Ishikawa (cell line): ENCODE measurements around the gene LETM1.

ENCODE experiments used
- CEBPB ChIP-seq: IDR thresholded peaks from 2 replicates; pipeline ENCODE4 v1.6.1; 2012
- CREB1 ChIP-seq: IDR thresholded peaks from 2 replicates; pipeline ENCODE4 v1.6.1; 2012; ENCODE audit warnings: low read depth
- EGR1 ChIP-seq: IDR thresholded peaks from 2 replicates; pipeline ENCODE4 v1.6.1; 2012
- EP300 ChIP-seq: IDR thresholded peaks from 2 replicates; pipeline ENCODE4 v1.6.1; 2012; ENCODE audit warnings: borderline replicate concordance
- FOXM1 ChIP-seq: IDR thresholded peaks from 2 replicates; pipeline ENCODE4 v1.6.1; 2012; ENCODE audit warnings: low read depth, borderline replicate concordance
- NFIC ChIP-seq: IDR thresholded peaks from 2 replicates; pipeline ENCODE4 v1.6.1; 2012
- RAD21 ChIP-seq: IDR thresholded peaks from 2 replicates; pipeline ENCODE4 v1.6.1; 2012; ENCODE audit warnings: low read depth
- TAF1 ChIP-seq: IDR thresholded peaks from 2 replicates; pipeline ENCODE4 v1.6.1; 2012; ENCODE audit warnings: low read depth, mild to moderate bottlenecking
- TCF12 ChIP-seq: IDR thresholded peaks from 2 replicates; pipeline ENCODE4 v1.6.1; 2012; ENCODE audit warnings: low read depth
- TEAD4 ChIP-seq: IDR thresholded peaks from 2 replicates; pipeline ENCODE4 v1.6.1; 2012
- YY1 ChIP-seq: IDR thresholded peaks from 2 replicates; pipeline ENCODE4 v1.6.1; 2012; ENCODE audit warnings: low read depth
- ZBTB7A ChIP-seq: IDR thresholded peaks from 2 replicates; pipeline ENCODE4 v1.6.1; 2012; ENCODE audit warnings: low read depth
- TF ChIP-seq, protein P1 (sequence below): IDR thresholded peaks from 2 replicates; pipeline ENCODE4 v1.6.1; 2012
- TF ChIP-seq, protein P2 (sequence below): IDR thresholded peaks from 2 replicates; pipeline ENCODE4 v1.6.1; 2012; ENCODE audit warnings: low read depth, mild to moderate bottlenecking
- TF ChIP-seq, protein P3 (sequence below): IDR thresholded peaks from 2 replicates; pipeline ENCODE4 v1.6.1; 2012

The LETM1 gene

GRCh38 chr4:1851160-1851559, 4.8 kb downstream of the LETM1 start:
- TF ChIP-seq TCF12 = no peak
- TF ChIP-seq CEBPB = no peak
- TF ChIP-seq TEAD4 = no peak
- no peak for TF ChIP-seq NFIC
- no peak for TF ChIP-seq FOXM1
- TF ChIP-seq, protein P1, sequence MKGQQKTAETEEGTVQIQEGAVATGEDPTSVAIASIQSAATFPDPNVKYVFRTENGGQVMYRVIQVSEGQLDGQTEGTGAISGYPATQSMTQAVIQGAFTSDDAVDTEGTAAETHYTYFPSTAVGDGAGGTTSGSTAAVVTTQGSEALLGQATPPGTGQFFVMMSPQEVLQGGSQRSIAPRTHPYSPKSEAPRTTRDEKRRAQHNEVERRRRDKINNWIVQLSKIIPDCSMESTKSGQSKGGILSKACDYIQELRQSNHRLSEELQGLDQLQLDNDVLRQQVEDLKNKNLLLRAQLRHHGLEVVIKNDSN = no peak
- no peak for TF ChIP-seq CREB1
- no peak for TF ChIP-seq ZBTB7A
- TF ChIP-seq, protein P2, sequence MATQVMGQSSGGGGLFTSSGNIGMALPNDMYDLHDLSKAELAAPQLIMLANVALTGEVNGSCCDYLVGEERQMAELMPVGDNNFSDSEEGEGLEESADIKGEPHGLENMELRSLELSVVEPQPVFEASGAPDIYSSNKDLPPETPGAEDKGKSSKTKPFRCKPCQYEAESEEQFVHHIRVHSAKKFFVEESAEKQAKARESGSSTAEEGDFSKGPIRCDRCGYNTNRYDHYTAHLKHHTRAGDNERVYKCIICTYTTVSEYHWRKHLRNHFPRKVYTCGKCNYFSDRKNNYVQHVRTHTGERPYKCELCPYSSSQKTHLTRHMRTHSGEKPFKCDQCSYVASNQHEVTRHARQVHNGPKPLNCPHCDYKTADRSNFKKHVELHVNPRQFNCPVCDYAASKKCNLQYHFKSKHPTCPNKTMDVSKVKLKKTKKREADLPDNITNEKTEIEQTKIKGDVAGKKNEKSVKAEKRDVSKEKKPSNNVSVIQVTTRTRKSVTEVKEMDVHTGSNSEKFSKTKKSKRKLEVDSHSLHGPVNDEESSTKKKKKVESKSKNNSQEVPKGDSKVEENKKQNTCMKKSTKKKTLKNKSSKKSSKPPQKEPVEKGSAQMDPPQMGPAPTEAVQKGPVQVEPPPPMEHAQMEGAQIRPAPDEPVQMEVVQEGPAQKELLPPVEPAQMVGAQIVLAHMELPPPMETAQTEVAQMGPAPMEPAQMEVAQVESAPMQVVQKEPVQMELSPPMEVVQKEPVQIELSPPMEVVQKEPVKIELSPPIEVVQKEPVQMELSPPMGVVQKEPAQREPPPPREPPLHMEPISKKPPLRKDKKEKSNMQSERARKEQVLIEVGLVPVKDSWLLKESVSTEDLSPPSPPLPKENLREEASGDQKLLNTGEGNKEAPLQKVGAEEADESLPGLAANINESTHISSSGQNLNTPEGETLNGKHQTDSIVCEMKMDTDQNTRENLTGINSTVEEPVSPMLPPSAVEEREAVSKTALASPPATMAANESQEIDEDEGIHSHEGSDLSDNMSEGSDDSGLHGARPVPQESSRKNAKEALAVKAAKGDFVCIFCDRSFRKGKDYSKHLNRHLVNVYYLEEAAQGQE = no peak
- no peak for TF ChIP-seq YY1
- TF ChIP-seq, protein P3, sequence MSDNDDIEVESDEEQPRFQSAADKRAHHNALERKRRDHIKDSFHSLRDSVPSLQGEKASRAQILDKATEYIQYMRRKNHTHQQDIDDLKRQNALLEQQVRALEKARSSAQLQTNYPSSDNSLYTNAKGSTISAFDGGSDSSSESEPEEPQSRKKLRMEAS = no peak
- TF ChIP-seq TAF1 = no peak
- no peak for TF ChIP-seq RAD21
- TF ChIP-seq EP300 = no peak

DNA sequence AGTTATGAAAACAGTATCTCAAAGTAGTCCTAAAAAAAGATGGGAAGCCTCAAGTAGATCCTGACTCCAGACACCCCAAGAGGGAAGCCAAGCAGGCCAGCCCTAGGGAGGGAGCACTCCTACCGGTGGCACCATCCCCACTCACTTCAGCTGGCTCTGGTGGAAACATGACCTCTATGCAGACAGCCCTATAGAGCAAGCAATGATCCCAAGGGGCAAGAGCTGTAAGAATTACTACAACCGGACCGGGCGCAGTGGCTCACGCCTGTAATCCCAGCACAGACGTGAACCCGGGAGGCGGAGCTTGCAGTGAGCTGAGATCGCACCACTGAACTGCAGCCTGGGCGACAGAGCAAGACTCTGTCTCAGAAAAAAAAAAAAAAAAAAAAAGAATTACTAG, 5.7 kb downstream of the LETM1 start:
- no peak for TF ChIP-seq CREB1
- no peak for TF ChIP-seq FOXM1
- no peak for TF ChIP-seq ZBTB7A
- TF ChIP-seq YY1 = no peak
- no peak for TF ChIP-seq EGR1

DNA sequence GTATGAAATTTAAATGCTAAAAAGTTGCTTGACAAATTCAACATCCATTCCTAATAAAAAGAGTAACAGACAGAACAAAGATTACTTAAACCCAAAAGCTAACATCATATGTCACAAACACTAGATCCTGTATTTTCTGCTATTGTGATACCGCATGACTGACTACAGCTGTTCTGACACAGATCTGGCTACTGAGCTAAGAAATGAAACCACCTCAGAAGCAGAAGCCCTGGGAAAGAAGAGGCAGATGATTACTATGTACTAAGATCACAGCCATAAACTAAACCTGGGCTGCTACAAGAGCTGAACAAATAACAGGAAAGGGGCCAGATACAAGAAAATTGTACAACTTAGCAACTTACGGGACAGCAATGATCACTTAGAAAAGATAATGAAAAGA, 9.4 kb downstream of the LETM1 start:
- no peak for TF ChIP-seq YY1
- TF ChIP-seq, protein P2 = no peak
- no peak for TF ChIP-seq TAF1
- TF ChIP-seq NFIC = no peak
- TF ChIP-seq EGR1 = no peak
- TF ChIP-seq EP300 = no peak
- no peak for TF ChIP-seq RAD21
- no peak for TF ChIP-seq TCF12
- TF ChIP-seq CREB1 = no peak
- no peak for TF ChIP-seq CEBPB
- TF ChIP-seq, protein P1 = no peak
- no peak for TF ChIP-seq FOXM1
- TF ChIP-seq, protein P3 = no peak
- no peak for TF ChIP-seq ZBTB7A
- no peak for TF ChIP-seq TEAD4

- TF ChIP-seq CREB1 (no peak), TAF1 (no peak), EP300 (no peak), NFIC (no peak), TCF12 (no peak), YY1 (no peak), ZBTB7A (no peak), FOXM1 (no peak), CEBPB (no peak), TEAD4 (no peak), EGR1 (no peak), RAD21 (no peak)
- TF ChIP-seq, protein P3 = no peak
- TF ChIP-seq, protein P2 = no peak
Observed at GRCh38 chr4:1843852-1844251, 12.1 kb downstream of the LETM1 start.
